Left kidney (tissue), 2 donors: Measurements from ENCODE around the gene SAMD4A. TPM values are rescaled to one million over a fixed set of nuclear protein-coding genes. Genes with fewer than 3 reads are reported as not detected.

Source experiments
- DNase-seq: peaks from one replicate; pipeline ENCODE4 v3.0.0-alpha.2; 2013
- polyA plus RNA-seq: library from polyadenylated mRNA; unstranded; fragments of 120-200 nt; gene quantifications from one replicate; pipeline ENCODE4 v1.2.1, GENCODE V29; 2013; ENCODE audit not compliant: insufficient read length

SAMD4A gene
- polyA plus RNA-seq, 1 donor, result 10.1 TPM

- DNase-seq, result no peak
These were observed 194.1 kb downstream of the SAMD4A start for GRCh38 chr14:54760866-54761575.

GRCh38 chr14:54761835-54762234, 194.9 kb downstream of the SAMD4A start:
- DNase-seq, result no peak

DNA sequence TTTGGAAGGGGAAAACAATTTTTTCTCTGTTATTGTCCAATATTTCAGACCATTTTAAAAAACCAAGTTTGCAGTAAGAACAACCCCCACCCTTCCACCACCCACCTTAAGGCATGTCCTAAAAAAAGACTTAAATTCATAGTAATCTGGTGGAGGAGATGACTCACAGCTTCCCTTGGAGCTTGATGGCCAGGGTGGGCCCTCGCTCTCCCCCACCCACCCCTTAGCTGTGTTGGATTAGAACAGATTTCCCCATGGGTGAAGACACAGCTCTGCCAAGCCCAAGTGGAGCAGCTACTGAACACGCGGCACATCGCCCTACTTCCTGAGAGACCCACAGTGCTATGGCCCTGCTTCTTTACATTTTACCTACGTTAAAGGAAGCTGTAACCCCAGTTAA, 195.4 kb downstream of the SAMD4A start:
- no peak for DNase-seq

DNA sequence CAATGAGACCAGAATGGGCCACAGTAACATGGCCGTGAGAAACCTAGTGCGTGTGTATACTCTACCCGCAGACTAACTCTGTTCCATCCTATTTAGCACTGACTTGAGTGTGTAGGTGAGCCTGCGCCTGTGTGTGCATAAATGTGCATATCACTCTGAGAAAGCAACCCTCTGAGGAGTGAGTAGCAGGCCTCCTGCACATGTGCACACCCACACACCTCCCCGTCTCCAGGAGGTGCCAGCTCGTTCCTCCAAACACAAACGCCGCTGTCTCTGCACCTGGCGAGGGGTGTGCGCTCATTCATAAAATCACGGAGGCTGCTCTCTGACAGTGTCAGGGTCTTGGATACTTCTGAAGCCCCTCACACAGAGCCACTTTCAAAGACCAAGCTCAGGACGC, 196.8 kb downstream of the SAMD4A start:
- DNase-seq, result no peak

GRCh38 chr14:54766276-54767138, 199.6 kb downstream of the SAMD4A start:
- no peak for DNase-seq

GRCh38 chr14:54767139-54767431, 200.2 kb downstream of the SAMD4A start:
- no peak for DNase-seq

- DNase-seq, result no peak
These were observed 200.5 kb downstream of the SAMD4A start for GRCh38 chr14:54767450-54767849.

DNA sequence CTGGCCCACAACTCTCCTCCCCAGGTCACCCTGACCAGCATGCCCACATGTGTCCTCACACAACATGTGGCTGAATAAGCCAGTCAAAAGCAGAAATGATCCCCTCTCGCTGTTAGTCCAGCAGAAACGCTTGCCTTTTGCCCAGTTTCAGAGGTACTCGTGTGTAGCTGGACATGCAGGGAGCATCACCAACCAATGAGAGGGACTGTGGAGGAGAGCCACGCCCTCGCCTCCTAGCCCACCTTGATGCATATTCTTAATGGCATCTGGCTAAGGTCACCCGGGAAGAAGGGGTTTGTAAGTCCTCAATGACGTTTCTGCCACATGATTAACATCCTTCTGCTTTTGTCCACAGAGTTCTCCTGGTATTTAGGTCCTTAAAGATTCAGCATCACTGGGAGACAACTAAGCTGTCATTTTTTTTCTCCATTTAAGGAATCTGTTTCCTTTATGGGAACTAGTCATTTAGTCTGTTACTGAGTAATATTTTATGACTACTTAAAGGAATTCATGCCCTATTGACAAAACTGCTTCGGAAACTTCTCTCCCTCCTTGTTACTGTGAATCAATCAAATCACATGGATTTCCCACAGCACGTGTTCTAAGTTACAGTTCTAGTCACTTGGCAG, 201.7 kb downstream of the SAMD4A start:
- no peak for DNase-seq

GRCh38 chr14:54769951-54770863, 203.3 kb downstream of the SAMD4A start:
- DNase-seq, result no peak

DNA sequence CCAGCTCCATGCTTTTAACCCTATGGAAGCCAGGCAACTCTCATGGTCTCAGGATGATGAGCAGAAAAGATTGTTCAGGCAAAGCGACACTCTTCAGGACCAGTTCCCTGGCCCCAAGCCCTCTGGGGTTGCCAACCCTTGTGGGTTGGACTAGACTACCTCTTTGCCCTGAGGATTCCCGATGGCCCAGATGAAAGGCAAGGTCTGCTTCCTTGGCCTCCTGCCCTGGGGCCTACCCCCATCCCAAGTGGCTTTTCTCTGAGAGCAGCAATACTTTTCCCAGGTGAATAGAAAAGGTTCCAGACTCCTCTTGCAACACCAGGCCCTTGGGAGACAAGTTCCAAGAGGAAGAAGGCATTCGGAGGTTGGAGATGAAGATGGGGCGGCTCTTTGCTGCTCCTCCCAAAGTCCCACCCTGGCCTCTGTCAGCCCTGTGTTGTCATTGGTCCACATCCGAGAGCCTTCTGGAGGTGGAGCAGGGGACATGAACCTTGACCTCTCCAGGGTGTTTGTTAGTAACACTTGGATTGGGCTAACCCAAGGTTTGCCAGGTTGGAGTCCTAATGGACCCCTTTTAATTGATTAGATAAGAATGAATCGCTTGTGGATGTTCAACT, 204.6 kb downstream of the SAMD4A start:
- DNase-seq, result no peak

GRCh38 chr14:54772451-54772881, 205.5 kb downstream of the SAMD4A start:
- DNase-seq, result no peak

- peak; percentile 90 for DNase-seq
These were observed 206.5 kb downstream of the SAMD4A start for GRCh38 chr14:54773171-54774006.

GRCh38 chr14:54774824-54775223, 207.9 kb downstream of the SAMD4A start:
- DNase-seq, result no peak

DNA sequence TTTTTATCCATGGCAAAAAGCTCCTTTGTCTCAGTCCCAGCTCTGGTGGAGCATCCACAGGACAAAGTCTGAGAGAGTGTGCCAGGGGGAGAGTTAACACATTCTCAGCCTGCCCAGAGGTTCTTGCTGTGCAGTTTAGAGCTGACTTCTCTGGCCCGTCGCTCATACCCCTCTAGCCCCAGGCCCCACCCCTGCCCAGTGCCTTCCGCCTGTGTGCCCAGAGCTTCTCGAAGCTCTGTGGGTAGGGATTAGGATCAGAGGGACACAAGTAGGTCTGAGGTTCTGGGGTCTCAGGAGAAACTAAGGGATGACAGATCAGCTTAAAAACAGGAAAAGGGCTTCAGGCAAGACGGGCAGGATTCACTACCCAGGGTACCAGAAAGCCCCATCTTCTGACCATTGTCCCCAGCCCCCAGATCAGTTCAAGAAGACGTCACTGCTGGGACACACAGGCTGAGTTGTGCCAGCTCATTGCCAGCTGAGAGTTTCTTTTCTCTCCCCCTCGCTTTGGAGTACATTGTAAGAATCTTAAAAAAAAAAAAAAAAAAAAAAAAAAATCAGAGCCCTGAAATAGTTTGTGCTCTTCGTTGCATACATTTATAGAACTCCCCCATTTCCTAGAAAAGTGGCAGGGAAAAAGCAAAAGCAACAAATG, 208.7 kb downstream of the SAMD4A start:
- DNase-seq, result no peak

- DNase-seq, result no peak
These were observed 209.6 kb downstream of the SAMD4A start for GRCh38 chr14:54776361-54777001.

DNA sequence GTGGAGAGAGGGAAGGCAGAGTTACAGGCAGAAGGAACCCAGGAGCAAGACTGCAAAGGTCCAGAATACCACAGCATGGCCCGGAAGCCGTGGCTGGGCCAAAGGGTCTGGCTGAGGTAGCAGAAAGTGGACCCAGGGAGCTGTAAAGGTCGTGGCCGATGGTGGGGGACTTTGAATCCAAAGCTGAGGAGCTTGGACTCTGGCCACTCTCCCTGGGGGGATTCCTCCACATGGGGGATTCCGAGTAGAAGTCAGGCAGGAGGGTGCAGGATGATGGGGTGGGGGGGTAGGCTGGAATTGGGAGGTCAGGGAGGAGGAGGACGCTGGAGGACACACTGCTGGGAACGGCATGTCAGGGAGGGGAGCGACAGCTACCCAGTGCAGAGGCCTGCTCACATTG, 210.5 kb downstream of the SAMD4A start:
- DNase-seq, result no peak

DNA sequence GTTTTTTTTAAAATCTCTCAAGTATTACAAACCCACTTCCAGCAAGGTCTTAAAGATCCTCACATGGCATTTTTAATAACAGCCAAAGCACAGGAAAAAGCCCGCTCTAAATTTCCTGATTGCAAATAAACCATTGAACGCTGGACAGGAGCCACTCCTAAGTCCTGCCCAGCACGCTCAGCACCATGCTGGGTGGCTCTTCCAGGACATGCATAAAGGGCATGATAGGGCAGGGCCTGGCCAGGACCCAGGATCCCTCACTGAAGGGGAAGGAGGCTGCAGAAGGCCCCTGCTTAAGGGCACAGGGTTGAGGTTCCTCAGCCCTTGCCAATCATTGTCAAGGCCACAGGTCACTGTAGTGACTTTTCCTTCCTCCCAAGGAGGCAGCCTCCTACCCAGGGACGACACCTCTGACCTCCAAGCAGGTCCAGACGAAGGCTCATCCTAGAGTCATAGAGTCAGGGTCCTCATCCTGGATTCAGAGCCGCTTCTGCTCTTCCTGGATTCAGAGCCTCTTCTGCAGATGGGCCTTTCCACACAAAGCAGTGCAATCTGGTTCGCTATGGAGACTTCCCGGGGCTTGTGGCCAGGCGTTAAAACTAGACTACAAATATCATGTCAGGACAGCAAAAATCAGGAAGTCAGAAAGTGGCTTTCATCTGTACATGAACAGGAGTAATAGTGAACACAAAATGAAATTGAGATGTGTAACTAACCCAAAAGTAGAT, 211.9 kb downstream of the SAMD4A start:
- DNase-seq, result no peak

DNA sequence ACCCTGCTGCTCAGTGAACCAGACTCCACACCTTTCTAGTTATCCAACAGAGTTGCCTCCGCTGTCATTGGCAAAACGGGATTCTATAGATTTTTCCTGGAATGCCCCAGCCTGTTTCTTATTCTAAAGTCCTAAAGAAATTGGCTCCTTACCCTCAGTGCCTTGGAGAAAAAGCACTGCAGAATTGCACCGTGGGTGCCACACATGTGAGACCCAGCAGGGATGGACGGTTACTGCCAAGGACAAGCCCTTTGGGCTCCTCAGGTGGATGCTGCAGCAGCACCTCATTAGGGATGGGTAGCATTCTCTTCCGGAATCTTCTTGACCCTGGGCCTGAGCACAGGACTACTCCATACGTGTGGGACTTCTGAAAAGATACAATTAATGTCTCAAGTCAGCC, 214.2 kb downstream of the SAMD4A start:
- no peak for DNase-seq
